Activated T-cell treated with anti-CD3 and anti-CD28 coated beads, Interleukin-2, amount 50 U/mL, for 72 hours (primary cell): Measurements from ENCODE around the gene CPLX3. TPM values are rescaled to one million over a fixed set of nuclear protein-coding genes. Genes with fewer than 3 reads are reported as not detected.

Experiments used
- ATAC-seq, 2 donors: fragments of 150-1000 bp; cut with Tn5 transposase; replicated peaks in 1 of 2; 2 replicates each; pipeline ENCODE4 v1.10.0; 2021; ENCODE audit warnings: moderate library complexity in 2 of 2, mild to moderate bottlenecking in 1 of 2
- DNase-seq, 2 donors: peaks; one replicate each; pipeline ENCODE4 v3.0.0; 2021 to 2022; ENCODE audit warnings: mixed read lengths in 1 of 2
- H3K27ac Mint-ChIP-seq: one replicate; pipeline ENCODE4 v1.8.0; 2022; ENCODE audit warnings: mild to moderate bottlenecking, moderate library complexity, mixed read lengths
- H3K27me3 Mint-ChIP-seq: one replicate; pipeline ENCODE4 v1.8.0; 2022; ENCODE audit warnings: low read depth, mixed read lengths
- H3K36me3 Mint-ChIP-seq, 2 donors: one replicate each; pipeline ENCODE4 v1.8.0; 2022; ENCODE audit warnings: mixed read lengths in 2 of 2, mild to moderate bottlenecking in 1 of 2; ENCODE audit not compliant: insufficient read depth in 2 of 2
- H3K4me1 Mint-ChIP-seq: one replicate; pipeline ENCODE4 v1.8.0; 2022; ENCODE audit warnings: low read depth, mixed read lengths
- H3K4me3 Mint-ChIP-seq, 2 donors: one replicate each; pipeline ENCODE4 v1.8.0; 2022; ENCODE audit warnings: mild to moderate bottlenecking in 2 of 2, mixed read lengths in 2 of 2, moderate library complexity in 2 of 2
- H3K9me3 Mint-ChIP-seq, 2 donors: one replicate each; pipeline ENCODE4 v1.8.0; 2022; ENCODE audit warnings: mixed read lengths in 2 of 2
- total RNA-seq, 2 donors: library from RNA; stranded (reverse); gene quantifications; one replicate each; pipeline ENCODE4 v1.2.3, GENCODE V29; 2022

The CPLX3 gene
- total RNA-seq, 2 donors from 2014 or later, result 0.14 to 0.17 TPM

DNA sequence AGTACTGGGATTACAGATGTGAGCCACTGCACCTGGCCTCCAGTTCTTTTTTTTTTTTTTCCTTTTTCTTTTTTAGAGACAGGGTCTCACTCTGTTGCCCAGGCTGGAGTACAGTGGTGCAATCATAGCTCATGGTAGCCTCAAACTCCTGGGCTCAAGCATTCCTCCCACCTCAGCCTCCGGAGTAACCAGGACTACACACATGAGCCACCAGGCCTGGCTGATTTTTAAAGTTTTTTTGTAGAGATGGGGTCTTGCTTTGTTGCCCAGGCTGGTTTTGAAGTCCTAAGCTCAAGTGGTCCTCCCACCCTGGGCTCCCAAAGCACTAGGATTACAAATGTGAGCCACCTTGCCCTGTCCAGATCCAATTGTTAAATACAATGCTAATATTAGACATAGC is 30.1 kb downstream of the CPLX3 start:
- Mint-ChIP-seq H3K4me1 (peaks cover 40% of the 10 kb centered on the region), H3K27me3 (no peaks in the 10 kb centered on the region), H3K36me3 (peaks cover 0 to 8% of the 10 kb centered on the region in 2 donors), H3K9me3 (no peaks in the 10 kb centered on the region), H3K27ac (peak overlapping the region; percentile 42), H3K4me3 (no peak overlapping the region)
- DNase-seq (no peak), ATAC-seq (no peak)

DNA sequence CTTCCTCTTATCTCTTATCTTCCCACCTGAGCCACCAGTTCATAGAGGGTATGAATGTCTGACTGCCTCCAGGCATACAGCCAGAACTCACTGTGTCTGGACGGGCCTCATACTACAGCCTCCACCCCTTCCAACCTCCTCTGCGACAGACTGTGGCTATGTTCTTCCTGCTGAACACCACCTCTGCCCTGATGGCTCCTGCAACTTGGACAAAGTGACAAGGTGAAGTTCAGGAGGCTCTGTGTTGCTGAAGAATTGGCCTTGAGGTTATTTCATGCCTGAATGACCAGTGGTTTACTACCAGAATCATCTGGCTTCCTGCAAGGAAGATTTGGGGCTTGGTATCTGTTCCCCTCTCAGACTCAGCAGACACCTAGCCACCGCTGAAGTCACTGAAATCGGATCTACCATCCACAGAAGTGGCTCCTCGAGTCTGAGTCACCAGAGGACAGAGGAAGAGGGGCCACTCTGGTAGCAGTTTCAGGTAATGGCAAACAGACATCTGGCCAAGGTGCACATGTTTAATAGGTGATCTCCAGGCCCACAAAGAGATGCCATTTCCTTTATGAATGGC is 30.7 kb downstream of the CPLX3 start:
- Mint-ChIP-seq H3K4me3 (no peak overlapping the region), H3K9me3 (no peaks in the 10 kb centered on the region), H3K27ac (peak overlapping the region; percentile 24), H3K36me3 (peaks cover 0 to 8% of the 10 kb centered on the region in 2 donors), H3K4me1 (peaks cover 40% of the 10 kb centered on the region), H3K27me3 (no peaks in the 10 kb centered on the region)
- no peak for ATAC-seq
- no peak for DNase-seq

DNA sequence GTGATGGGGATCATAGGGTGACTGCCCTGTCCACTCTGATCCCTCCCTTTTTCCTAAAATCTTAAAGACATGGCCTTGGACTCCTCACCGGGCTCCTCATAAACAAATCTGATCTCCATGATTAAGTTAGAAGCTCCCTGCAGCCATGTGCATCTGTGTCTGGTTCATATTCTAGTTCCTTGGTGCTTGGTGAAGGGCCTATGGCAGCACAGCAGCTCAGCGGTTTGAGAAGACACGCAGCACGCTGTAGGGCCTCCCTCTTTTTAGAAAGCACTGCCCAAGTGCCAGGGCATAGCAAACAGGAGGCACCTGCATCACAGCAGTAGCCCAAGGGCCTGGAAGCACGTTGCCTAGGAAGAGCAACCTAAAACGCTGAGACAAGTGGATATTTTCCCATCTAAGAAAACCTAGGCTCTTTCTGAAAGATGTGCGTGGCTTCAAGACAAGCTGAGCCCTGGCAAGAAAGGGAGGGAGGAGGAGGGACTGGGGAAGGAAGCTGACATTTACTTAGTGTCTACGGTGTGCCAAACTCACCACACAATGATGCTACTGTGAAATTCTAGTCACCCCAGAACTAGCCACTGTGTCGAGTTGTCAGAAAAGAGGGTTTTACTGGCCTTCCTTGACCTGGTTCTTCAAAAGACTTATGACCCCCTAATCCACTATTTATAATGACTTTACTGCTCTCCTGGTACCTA is 31.4 kb downstream of the CPLX3 start:
- peak overlapping the region in 1 of 2 donors; percentile 44 for H3K4me3 Mint-ChIP-seq
- ATAC-seq, result peak; percentile 51 to 89
- peak overlapping the region; percentile 88 for H3K27ac Mint-ChIP-seq
- H3K27me3 Mint-ChIP-seq, result no peaks in the 10 kb centered on the region
- H3K4me1 Mint-ChIP-seq, result peaks cover 40% of the 10 kb centered on the region
- H3K9me3 Mint-ChIP-seq, result no peaks in the 10 kb centered on the region
- peaks cover 0 to 8% of the 10 kb centered on the region in 2 donors for H3K36me3 Mint-ChIP-seq
- no peak for DNase-seq

DNA sequence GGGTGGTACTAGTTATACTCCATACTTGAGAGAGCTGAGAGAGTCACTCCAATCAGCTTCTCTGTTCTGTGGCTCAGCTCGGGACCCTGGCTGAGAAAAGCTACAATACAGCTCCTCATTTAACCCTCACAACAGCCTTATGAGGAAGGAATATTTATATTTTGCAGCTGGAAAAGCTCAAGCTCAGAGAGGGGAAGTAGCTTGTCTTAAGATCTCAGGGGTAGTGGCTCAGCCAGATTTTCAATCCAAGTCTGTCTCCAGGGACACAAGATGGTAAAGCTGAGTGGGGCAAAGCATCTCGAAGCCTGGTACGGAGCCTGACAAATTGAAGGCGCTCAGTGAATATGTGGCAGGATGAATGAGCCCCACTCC is 31.9 kb downstream of the CPLX3 start:
- H3K4me3 Mint-ChIP-seq, result peak overlapping the region in 1 of 2 donors; percentile 44
- peaks cover 0 to 5% of the 10 kb centered on the region in 2 donors for H3K36me3 Mint-ChIP-seq
- no peaks in the 10 kb centered on the region for H3K9me3 Mint-ChIP-seq
- H3K27me3 Mint-ChIP-seq, result no peaks in the 10 kb centered on the region
- peak overlapping the region; percentile 88 for H3K27ac Mint-ChIP-seq
- ATAC-seq (peak in 1 of 2 donors; percentile 22), DNase-seq (no peak)
- peaks cover 41% of the 10 kb centered on the region for H3K4me1 Mint-ChIP-seq

DNA sequence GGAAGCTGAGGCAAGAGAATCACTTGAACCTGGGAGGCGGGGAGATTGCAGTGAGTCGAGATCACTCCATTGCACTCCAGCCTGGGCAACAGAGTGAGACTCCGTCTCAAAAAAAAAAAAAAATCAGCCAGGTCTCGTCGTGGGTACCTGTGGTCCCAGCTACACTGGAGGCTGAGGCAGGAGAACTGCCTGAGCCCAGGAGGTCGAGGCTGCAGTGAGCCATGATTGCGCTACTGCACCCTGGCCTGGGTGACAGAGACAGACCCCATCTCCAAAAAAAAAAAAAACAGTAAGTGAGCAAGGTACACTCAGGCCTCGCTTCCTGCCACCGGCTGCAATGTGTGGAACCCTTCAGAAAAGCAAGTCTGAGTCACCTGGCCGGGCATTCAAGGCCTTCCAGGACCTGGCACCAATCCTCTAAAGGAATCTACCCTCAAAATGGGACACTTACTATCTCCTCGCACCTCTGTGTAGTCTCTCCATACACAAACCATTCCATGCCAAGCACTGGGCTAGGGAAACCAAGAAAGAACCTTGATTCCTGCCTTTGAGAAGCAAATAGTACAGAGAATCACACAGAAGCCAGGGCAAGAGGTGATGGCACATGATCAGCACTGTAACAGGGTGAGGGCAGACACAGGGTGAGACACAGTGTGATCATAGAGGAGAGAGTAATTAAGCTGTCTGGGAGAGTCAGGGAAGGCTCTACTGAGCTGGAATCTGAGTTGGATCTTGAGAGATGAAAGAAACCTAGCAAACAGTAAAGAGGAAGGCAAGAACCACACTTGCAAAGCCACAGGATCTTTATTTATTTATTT is 37.0 kb downstream of the CPLX3 start:
- Mint-ChIP-seq H3K27me3 (no peaks in the 10 kb centered on the region), H3K27ac (peak overlapping the region; percentile 58), H3K9me3 (no peaks in the 10 kb centered on the region), H3K4me3 (peak overlapping the region in 1 of 2 donors; percentile 0), H3K4me1 (peaks cover 68% of the 10 kb centered on the region), H3K36me3 (peaks cover 2 to 6% of the 10 kb centered on the region in 2 donors)
- DNase-seq, result no peak
- peak; percentile 67 to 77 for ATAC-seq

DNA sequence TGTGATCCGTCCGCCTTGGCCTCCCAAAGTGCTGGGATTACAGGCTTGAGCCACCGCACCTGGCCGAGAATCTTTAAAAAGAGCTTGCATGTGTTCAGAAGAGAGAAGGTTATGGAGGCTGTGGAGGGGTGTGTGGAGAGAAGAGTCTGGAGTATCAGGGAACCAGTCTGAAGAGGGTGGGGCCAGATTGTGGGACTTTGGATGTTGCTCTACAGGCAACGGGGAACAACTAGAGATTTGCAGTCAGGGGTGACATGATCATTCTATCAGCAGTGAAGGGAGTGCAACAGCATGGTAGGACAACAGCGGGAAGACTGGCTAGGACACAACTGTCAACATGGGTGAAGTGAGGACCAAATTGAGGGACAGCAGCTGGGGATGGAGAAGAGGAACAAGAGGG is 37.9 kb downstream of the CPLX3 start:
- DNase-seq (no peak), ATAC-seq (no peak)
- Mint-ChIP-seq H3K4me1 (peaks cover 68% of the 10 kb centered on the region), H3K27ac (no peak overlapping the region), H3K9me3 (no peaks in the 10 kb centered on the region), H3K27me3 (no peaks in the 10 kb centered on the region), H3K36me3 (peaks cover 2 to 4% of the 10 kb centered on the region in 2 donors), H3K4me3 (no peak overlapping the region)

DNA sequence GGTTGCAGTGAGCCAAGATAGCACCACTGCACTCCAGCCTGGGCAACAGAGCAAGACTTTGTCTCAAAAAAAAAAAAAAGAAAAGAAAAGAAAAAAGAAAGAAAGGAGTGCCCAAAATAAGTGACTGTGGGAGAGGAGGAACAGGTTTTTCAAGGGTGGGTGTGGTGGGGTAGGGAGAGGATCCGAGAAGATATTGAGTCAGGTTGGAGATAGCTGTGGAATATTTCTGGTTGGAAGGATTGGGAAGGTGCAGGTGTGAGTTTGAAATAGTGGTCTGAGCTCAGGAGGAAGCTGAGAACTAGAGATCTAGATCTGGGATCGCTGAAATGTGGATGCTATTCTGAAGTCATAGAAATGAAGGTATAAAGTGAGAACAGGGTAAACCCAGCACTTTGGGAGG is 38.9 kb downstream of the CPLX3 start:
- ATAC-seq, result no peak

DNA sequence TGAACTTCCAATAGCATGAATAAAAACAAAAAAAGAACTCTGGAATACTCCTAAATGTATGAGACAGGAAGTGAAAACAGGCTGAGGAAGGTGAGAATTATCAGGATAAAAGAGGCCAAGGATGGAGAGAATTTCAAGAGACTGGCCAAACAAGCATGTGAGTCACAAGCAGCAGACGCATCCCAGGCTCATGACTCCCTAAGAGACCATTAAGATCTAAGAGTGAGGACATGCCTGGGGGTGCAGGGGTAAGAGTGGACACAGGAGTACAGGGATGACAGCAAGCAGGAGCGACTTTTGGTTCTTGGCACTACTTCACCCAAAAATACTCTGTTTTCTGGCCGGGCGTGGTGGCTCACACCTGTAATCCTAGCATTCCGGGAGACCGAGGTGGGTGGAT is 39.7 kb downstream of the CPLX3 start:
- ATAC-seq, result no peak
- no peaks in the 10 kb centered on the region for H3K9me3 Mint-ChIP-seq
- peak overlapping the region; percentile 4 for H3K27ac Mint-ChIP-seq
- peak overlapping the region in 1 of 2 donors; percentile 15 for H3K4me3 Mint-ChIP-seq
- peaks cover 5 to 6% of the 10 kb centered on the region in 2 donors for H3K36me3 Mint-ChIP-seq
- no peak for DNase-seq
- no peaks in the 10 kb centered on the region for H3K27me3 Mint-ChIP-seq
- H3K4me1 Mint-ChIP-seq, result peaks cover 74% of the 10 kb centered on the region

More for the DNA sequence above, 38.9 kb downstream of the CPLX3 start:
- H3K27me3 Mint-ChIP-seq, result no peaks in the 10 kb centered on the region
- H3K27ac Mint-ChIP-seq, result peak overlapping the region; percentile 72
- H3K36me3 Mint-ChIP-seq, result peaks cover 5 to 6% of the 10 kb centered on the region in 2 donors
- no peak overlapping the region for H3K4me3 Mint-ChIP-seq
- no peak for DNase-seq
- peaks cover 68% of the 10 kb centered on the region for H3K4me1 Mint-ChIP-seq
- H3K9me3 Mint-ChIP-seq, result no peaks in the 10 kb centered on the region

DNA sequence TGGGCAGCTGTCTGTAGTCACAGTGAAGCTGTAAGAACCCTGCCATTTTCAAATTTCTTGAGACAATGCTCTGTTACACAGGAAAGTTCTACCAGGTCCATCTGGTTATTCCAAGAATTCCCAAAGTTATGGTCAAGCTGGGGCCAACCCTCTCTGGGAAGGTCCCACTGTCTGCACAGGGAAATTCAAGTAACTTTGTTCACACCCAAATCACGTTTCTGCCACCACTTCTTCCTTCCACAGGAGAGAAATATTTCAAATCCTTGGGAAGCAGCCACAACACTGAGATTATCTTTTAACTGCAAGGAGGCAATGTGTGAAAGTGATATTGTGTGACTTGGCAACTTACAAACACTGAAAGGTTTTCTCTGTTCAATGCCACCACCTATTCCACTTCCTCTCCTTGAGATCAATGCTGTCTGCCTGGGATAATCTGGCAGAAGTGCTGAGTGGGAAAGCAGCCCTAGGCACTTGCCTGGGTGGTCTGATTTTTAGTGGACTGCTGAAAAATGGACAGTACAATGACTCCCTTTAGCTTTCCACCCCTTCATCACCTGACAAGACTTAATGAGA is 41.1 kb downstream of the CPLX3 start:
- Mint-ChIP-seq H3K27me3 (no peaks in the 10 kb centered on the region), H3K9me3 (no peaks in the 10 kb centered on the region), H3K27ac (peak overlapping the region; percentile 68), H3K36me3 (peaks cover 7 to 8% of the 10 kb centered on the region in 2 donors), H3K4me3 (peak overlapping the region; percentile 66 to 74), H3K4me1 (peaks cover 86% of the 10 kb centered on the region)
- DNase-seq (no peak), ATAC-seq (no peak)

DNA sequence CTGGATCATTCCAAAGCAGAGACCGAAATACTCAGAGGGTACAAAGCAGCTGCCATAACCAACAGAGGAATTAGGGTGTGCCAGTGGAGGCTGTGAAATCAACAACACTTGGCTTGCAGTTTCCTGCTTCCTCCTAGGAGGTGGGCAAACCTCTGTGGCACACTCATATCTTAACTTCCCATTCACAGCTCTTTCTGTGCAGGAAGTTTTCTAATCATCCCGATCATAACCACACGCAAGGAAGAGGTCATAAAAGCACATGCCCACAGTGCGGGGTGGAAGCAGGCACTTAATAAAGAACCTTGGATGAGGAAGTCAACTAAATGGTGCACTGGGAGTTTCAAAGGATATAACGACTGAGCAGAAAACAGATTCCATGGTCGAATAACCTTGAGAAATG is 41.6 kb downstream of the CPLX3 start:
- peak overlapping the region; percentile 68 for H3K27ac Mint-ChIP-seq
- H3K4me3 Mint-ChIP-seq, result peak overlapping the region; percentile 66 to 74
- ATAC-seq (no peak), DNase-seq (no peak)
- no peaks in the 10 kb centered on the region for H3K27me3 Mint-ChIP-seq
- peaks cover 10 to 12% of the 10 kb centered on the region in 2 donors for H3K36me3 Mint-ChIP-seq
- H3K4me1 Mint-ChIP-seq, result peaks cover 90% of the 10 kb centered on the region
- H3K9me3 Mint-ChIP-seq, result no peaks in the 10 kb centered on the region

DNA sequence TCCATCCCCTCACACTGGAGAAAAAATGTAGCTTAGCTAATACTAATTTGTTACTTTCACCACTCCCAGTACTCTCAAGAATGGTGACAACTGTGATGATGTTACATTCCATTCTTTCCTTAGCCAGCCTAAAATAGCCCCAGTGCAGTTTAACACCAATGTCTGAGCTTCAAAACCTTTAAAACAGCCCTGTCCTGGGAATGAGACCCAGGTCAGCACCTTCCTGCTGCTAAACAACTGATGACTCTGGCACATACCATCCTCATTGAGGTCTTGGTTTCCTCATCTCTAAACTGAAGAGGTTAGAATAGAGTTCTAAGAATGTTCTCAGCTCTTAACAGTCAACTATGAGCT is 42.9 kb downstream of the CPLX3 start:
- peaks cover 89% of the 10 kb centered on the region for H3K4me1 Mint-ChIP-seq
- DNase-seq (no peak), ATAC-seq (peak in 1 of 2 donors; percentile 28)
- H3K27ac Mint-ChIP-seq, result peak overlapping the region; percentile 94
- no peaks in the 10 kb centered on the region for H3K27me3 Mint-ChIP-seq
- peaks cover 10 to 12% of the 10 kb centered on the region in 2 donors for H3K36me3 Mint-ChIP-seq
- no peaks in the 10 kb centered on the region for H3K9me3 Mint-ChIP-seq
- peak overlapping the region; percentile 95 to 100 for H3K4me3 Mint-ChIP-seq

DNA sequence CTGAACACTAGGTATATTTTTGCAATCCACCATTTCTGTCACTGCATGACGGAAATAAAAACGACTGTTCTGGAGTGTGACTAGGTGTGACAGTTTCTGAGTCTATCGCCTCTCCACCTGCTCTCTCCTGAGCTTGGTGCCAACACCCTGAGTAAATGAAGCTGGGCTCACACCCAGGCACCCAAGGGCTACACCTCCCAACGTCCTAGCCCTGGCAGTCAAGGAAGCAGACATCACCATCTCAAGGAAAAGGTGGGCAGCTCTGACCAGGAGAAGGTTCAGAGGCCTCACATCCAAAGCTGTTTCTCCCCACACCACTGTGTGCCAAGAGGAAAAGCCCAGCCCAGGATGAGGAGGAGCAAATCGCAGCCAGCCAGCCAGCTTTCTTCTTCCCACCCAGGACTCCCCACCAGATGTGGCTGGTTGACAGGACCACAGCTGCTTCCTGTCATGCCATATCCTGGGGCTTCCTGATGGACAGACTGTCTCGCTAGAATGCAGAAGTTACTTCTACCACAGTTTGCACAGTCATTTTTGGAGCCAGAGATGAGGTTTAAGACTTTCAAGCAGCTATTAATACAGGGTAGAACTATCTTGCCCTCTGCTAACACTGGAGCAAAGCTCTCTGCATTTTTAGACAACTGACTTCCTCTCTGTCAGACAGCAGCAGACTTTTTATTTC is 43.4 kb downstream of the CPLX3 start:
- Mint-ChIP-seq H3K4me3 (peak overlapping the region; percentile 95 to 100), H3K27ac (peak overlapping the region; percentile 94), H3K9me3 (no peaks in the 10 kb centered on the region), H3K27me3 (no peaks in the 10 kb centered on the region), H3K4me1 (peaks cover 86% of the 10 kb centered on the region), H3K36me3 (peaks cover 10 to 12% of the 10 kb centered on the region in 2 donors)
- DNase-seq (peak; percentile 66 to 67), ATAC-seq (peak; percentile 64 to 68)
